PFSK-1 (cell line): Measurements from ENCODE around the gene SLC25A17.

ENCODE experiments used
- FOXP2 ChIP-seq: optimal IDR thresholded peaks from 2 replicates; pipeline ENCODE3; 2011; ENCODE audit warnings: borderline replicate concordance, control low read depth, inconsistent platforms; ENCODE audit not compliant: insufficient read depth; ENCODE audit errors: extremely low read length, extremely low read depth
- POLR2AphosphoS5 ChIP-seq: IDR thresholded peaks from 2 replicates; pipeline ENCODE4 v1.6.1; 2012; ENCODE audit warnings: low read depth, mild to moderate bottlenecking, control low read depth, low read length, moderate library complexity
- REST ChIP-seq, 2 experiments: IDR thresholded peaks; 2 replicates each; pipeline versions ENCODE4 v1.6.1 to v1.8.0; 2011 to 2012; ENCODE audit warnings: low read depth in 2 of 2, low read length in 2 of 2, control low read depth in 1 of 2, inconsistent platforms in 1 of 2, mild to moderate bottlenecking in 1 of 2, moderate library complexity in 1 of 2; ENCODE audit not compliant: insufficient read depth in 1 of 2
- SIN3A ChIP-seq: IDR thresholded peaks from 2 replicates; pipeline ENCODE4 v1.6.1; 2012; ENCODE audit warnings: mild to moderate bottlenecking, low read length, moderate library complexity, borderline replicate concordance; ENCODE audit not compliant: insufficient read depth
- TAF1 ChIP-seq: IDR thresholded peaks from 2 replicates; pipeline ENCODE4 v1.6.1; 2012; ENCODE audit warnings: low read length, control low read depth, borderline replicate concordance; ENCODE audit not compliant: insufficient read depth

The SLC25A17 gene

GRCh38 chr22:40743768-40744167 is 75.4 kb downstream of the SLC25A17 start:
- TF ChIP-seq SIN3A (no peak), POLR2AphosphoS5 (no peak), REST (IDR thresholded peaks at IDR 0.05; ENCODE audit: insufficient read depth in 1 of 2, low read depth in 2 of 2, low read length in 2 of 2) (no peak), FOXP2 (no peak), TAF1 (no peak)

GRCh38 chr22:40741116-40741515 is 78.0 kb downstream of the SLC25A17 start:
- TF ChIP-seq REST (IDR thresholded peaks at IDR 0.05; ENCODE audit: insufficient read depth in 1 of 2, low read depth in 2 of 2, low read length in 2 of 2) (no peak), FOXP2 (no peak)

GRCh38 chr22:40739721-40740120 is 79.4 kb downstream of the SLC25A17 start:
- TF ChIP-seq REST (IDR thresholded peaks at IDR 0.05; ENCODE audit: insufficient read depth in 1 of 2, low read depth in 2 of 2, low read length in 2 of 2): no peak
- TF ChIP-seq SIN3A: no peak
- no peak for TF ChIP-seq POLR2AphosphoS5
- no peak for TF ChIP-seq FOXP2
- TF ChIP-seq TAF1: no peak

DNA sequence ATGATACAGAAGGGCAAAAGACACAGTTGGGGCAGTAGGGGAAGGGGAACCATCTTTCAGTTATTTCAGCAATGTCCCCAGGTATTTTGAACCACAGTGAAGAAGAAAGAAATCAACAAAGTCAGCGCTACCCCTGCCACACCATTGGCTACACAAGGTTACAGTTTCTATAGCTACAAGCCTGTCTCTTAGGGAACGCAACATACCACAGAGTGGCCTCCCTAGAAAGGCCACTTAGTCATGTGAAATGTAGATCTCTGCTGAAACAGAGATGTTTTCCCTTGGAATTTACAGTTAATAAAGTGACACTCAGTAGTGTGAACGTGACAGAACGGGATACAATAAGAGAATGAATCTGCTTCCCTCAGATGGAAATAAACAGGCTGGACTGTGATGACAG is 85.2 kb downstream of the SLC25A17 start:
- TF ChIP-seq REST (IDR thresholded peaks at IDR 0.05; ENCODE audit: insufficient read depth in 1 of 2, low read depth in 2 of 2, low read length in 2 of 2) (no peak), FOXP2 (no peak), POLR2AphosphoS5 (no peak), TAF1 (no peak), SIN3A (no peak)

GRCh38 chr22:40732999-40733292 is 86.2 kb downstream of the SLC25A17 start:
- TF ChIP-seq TAF1: no peak
- TF ChIP-seq POLR2AphosphoS5: no peak
- TF ChIP-seq REST (IDR thresholded peaks at IDR 0.05; ENCODE audit: insufficient read depth in 1 of 2, low read depth in 2 of 2, low read length in 2 of 2): no peak
- no peak for TF ChIP-seq SIN3A
- TF ChIP-seq FOXP2: no peak
